SIG-M5 (cell line): ENCODE measurements around the gene TNFAIP3.
A peak's percentile ranks its signal among the peaks of the same experiment; 100 is the strongest.

Experiments
- DNase-seq: peaks from one replicate; lab custom pipeline; 2025; lab: John Stamatoyannopoulos, UW

The TNFAIP3 gene

GRCh38 chr6:137903274-137903932 is 36.3 kb downstream of the TNFAIP3 start:
- no peak for DNase-seq

- peak; percentile 43 for DNase-seq
Observed at GRCh38 chr6:137903933-137904821, 37.1 kb downstream of the TNFAIP3 start.

DNA sequence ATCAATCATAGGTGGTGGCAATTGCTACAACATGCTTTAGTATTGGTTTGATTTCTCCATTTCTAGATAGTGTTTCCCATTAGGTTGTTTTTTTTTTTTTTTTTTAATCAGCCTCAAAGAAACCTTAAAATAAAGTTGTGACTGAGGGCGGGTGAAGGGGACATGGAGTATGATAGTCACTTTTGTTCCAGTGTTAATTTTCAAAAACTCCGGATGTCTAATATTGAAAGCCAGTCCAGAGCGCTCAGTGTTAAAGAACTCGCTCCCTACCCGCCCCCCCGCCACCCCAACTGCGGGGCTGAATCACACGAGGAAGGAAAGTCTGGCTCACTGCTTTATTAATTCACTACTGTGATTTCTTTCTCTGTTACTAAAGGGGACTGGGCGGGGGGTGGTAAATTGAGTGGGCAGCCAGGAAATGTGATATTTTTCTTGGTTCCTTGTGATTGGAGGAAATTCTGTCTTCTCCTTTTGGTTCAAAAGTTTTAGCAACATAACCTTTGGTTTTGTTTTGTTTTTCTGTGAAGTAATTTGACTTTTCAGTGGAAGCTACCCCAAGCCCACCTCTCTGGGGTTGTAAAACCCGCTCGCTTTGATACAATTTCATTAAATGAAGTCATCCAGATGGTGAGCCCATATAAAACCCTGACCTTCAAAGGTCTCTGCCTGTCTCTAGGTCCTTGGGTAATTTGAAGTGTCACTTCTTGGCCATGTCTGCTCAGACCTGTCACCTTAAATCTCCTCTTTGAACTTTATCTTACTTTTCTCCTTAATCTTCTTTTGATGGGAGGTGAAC is 38.0 kb downstream of the TNFAIP3 start:
- no peak for DNase-seq

DNA sequence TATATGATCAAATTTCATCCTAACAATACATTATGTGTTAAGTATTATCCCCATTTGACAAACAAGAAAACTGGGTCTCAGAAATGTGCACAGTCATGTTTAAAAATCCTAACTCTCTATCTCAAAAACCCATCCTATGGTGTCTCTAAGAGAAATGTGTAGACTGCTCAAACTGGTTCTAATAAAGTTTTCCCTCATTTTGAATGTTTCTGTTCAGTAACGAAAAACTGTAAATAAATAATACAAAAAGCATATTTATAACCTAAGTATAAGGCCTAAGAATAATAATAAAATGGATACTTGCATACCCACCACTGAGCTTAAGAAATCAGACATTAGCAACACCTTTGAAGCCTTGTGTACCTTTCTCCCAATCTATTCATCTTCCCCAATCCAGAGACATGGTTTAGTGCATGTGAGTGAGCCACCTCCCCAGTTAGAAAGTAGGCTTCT is 39.0 kb downstream of the TNFAIP3 start:
- DNase-seq: no peak

DNA sequence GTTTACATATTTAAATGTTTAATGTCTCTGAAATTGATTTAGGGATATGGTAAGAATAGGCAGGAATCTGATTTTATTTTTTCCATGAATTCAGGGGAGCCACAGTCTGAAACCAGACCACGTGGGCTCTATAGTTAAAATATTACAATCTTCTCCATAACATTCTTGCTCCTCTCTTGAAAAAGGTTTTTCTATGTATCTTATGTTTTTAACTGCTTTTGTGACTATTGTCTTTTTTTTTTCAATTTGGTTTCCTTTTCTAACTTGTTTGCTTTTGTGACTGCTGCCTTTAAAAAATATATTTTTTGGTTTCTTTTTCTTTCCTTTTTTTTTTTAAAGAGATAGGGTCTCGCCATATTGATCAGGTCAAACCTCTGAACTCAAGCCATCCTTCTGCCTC is 40.1 kb downstream of the TNFAIP3 start:
- DNase-seq: no peak

DNA sequence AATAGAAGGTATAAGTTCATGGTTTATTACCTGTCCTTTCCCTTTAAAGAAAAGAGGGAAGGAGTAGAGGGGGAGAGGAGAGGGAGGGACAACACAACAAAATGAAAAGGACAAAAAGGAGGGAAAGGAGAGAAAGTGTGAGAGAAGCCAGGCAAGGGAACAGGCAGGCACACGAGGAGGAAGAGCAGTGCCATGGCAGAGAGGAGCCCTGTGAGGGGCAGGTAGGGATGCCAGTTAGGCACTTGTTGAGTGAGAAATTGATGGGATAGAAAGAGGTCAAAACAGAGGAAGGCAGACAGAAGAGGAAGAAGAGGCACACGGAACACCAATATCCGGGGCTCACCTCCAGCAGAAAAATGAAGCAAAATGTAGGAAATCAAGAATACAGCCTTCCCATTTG is 42.5 kb downstream of the TNFAIP3 start:
- DNase-seq: no peak

- DNase-seq: no peak
Observed at GRCh38 chr6:137910424-137910834, 43.4 kb downstream of the TNFAIP3 start.

DNA sequence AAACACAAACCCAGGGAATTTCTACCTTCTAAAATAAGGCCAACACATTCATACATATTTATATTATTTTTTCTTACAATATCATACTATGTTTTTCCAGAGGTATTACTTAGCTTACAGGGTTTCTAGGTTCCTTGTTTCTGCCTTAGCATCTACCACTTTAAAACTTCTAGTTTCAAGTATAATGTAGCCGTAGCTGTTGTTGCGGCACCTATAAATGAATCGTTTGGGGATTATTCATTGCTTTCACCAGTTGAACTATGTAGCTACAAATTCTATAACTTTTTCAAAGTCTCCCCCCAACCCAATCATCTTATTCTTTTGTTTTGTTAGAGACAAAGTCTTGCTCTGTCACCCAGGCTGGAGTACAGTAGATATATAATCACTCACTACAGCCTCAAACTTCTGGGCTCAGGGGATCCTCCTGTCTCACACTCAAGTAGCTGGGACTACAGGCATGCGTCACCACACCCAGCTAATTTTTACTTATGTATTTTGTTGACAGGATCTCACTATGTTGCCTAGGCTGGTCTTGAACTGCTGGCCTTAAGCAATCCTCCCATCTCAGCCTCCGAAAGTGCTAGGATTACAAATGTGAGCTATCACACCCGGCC is 43.9 kb downstream of the TNFAIP3 start:
- no peak for DNase-seq

- DNase-seq: no peak
Observed at GRCh38 chr6:137911675-137912191, 44.7 kb downstream of the TNFAIP3 start.

DNA sequence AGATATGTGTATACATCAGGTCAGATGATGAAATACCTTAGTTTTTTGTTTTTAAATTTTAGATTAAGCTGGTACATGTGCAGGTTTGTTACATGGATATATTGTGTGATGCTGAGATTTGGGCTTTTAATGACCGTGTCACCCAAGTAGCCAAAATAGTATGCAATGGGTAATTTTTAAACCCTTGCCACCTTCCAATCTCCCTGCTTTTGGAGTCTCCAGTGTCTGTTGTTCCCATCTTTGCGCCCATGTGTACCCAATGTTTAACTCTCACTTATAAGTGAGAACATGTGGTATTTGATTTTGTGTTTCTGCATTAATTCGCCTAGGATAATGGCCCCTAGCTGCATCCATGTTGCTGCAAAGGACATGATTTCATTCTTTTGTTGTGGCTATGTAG is 45.8 kb downstream of the TNFAIP3 start:
- DNase-seq: no peak

GRCh38 chr6:137913434-137913833 is 46.4 kb downstream of the TNFAIP3 start:
- DNase-seq: no peak

- DNase-seq: no peak
Observed at GRCh38 chr6:137913996-137914529, 47.0 kb downstream of the TNFAIP3 start.

GRCh38 chr6:137914530-137915193 is 47.6 kb downstream of the TNFAIP3 start:
- no peak for DNase-seq

DNA sequence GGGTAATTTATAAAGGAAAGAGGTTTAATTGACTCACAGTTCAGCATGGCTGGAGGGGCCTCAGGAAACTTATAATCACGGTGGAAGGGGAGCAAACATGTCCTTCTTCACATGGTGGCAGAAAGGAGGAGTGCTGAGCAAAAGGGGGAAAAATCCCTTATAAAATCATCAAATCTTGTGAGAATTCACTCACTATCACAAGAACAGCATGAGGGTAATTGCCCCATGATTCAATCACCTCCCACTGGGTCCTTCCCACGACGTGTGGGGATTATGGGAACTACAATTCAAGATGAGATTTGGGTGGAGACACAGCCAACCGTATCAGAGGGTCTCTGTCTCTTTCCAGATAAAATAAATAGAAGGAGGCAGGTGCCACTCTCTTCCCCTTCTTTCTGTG is 48.7 kb downstream of the TNFAIP3 start:
- DNase-seq: no peak

DNA sequence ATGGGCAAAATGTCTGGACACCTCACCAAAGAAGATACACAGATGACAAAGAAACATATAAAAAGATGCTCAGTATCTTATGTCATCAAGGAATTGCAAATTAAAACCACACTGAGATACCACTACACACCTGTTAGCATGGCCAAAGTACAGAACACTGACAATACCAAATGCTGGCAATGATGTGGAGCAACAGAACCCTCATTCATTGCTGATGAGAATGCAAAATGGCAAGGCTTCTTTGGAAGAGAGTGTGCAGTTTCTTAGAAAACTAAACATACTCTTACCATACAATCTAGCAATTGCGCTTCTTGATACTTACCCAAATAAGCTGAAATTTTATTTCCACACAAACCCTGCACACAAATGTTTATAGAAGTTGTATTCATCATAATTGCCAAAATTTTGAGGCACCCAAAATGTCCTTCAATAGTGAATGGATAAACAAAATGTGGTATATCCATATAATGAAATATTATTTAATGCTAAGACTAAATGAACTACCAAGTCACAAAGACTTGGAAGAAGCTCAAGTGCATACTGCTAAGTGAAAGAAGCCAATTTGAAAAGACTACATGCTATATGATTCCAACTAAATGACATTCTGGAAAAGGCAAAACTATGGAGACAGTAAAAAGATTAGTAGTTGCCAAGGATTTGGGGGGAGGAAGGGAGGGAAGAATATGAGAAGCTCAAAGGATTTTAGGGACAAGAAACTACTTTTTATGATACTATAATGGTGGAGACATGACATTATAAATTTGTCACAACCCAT is 50.7 kb downstream of the TNFAIP3 start:
- no peak for DNase-seq

- DNase-seq: no peak
Observed at GRCh38 chr6:137919502-137919823, 52.4 kb downstream of the TNFAIP3 start.

GRCh38 chr6:137919837-137920730 is 53.0 kb downstream of the TNFAIP3 start:
- no peak for DNase-seq

- no peak for DNase-seq
Observed at GRCh38 chr6:137921823-137922222, 54.8 kb downstream of the TNFAIP3 start.
